HEK293 (cell line): Measurements from ENCODE around the gene BLTP3B.

ENCODE experiments used
- CTCF ChIA-PET: fragments of 350-600 bp; formaldehyde crosslinking; extraction: SDS; loops from one replicate; lab custom pipeline; 2021; ENCODE audit warnings: antibody characterized with exemption; lab: Yijun Ruan, JAX
- POLR2A ChIA-PET: fragments of 300-600 bp; formaldehyde crosslinking; extraction: SDS; loops from one replicate; lab custom pipeline; 2020; ENCODE audit warnings: antibody characterized with exemption, inconsistent platforms; lab: Yijun Ruan, JAX
- H3K27ac ChIP-seq: fragments of 200-500 bp; sonication (Bioruptor generic); 2 replicates; pipeline ENCODE4 v1.5.1; 2014; ENCODE audit warnings: low read depth, low read length, control low read depth, inconsistent platforms; ENCODE audit errors: extremely low read depth
- H3K36me3 ChIP-seq, 2 experiments: fragments of 200-500 bp in 1 of 2; sonication (Bioruptor generic) in 1 of 2; 1 replicate in 1 of 2; 2 replicates in 1 of 2; pipeline ENCODE4 v1.5.1; 2014 to 2017; ENCODE audit warnings: inconsistent platforms in 2 of 2, low read length in 2 of 2; ENCODE audit not compliant: control insufficient read depth in 2 of 2, insufficient read depth in 1 of 2
- H3K4me1 ChIP-seq: fragments of 200-500 bp; sonication (Bioruptor generic); 2 replicates; pipeline ENCODE4 v1.5.1; 2014; ENCODE audit warnings: mild to moderate bottlenecking, low read length, inconsistent platforms; ENCODE audit not compliant: control insufficient read depth, insufficient read depth
- H3K4me3 ChIP-seq: 2 replicates; pipeline ENCODE4 v1.5.1; 2011; ENCODE audit warnings: low read depth, mild to moderate bottlenecking, control low read depth, low read length, moderate library complexity
- H3K9me3 ChIP-seq: fragments of 200-500 bp; sonication (Bioruptor generic); 2 replicates; pipeline ENCODE4 v1.5.1; 2014; ENCODE audit warnings: low read depth, low read length, inconsistent platforms; ENCODE audit not compliant: control insufficient read depth, insufficient read depth
- EGR2 ChIP-seq: fragments of 450-650 bp; formaldehyde crosslinking; IDR thresholded peaks from 2 replicates; pipeline ENCODE4 v1.5.1; 2016; ENCODE audit warnings: low read depth, missing biosample characterization, missing genetic modification characterization
- GLI4 ChIP-seq: fragments of 450-650 bp; formaldehyde crosslinking; IDR thresholded peaks from 2 replicates; pipeline ENCODE4 v1.5.1; 2016; ENCODE audit warnings: missing biosample characterization, missing genetic modification characterization
- IKZF3 ChIP-seq: fragments of 450-650 bp; IDR thresholded peaks from 2 replicates; pipeline ENCODE4 v1.5.0; 2018; ENCODE audit warnings: missing biosample characterization, mild to moderate bottlenecking, missing genetic modification characterization, moderate library complexity
- KLF10 ChIP-seq: fragments of 450-650 bp; IDR thresholded peaks from 2 replicates; pipeline ENCODE4 v1.5.1; 2018; ENCODE audit warnings: missing biosample characterization, mild to moderate bottlenecking, missing genetic modification characterization
- KLF16 ChIP-seq: fragments of 450-650 bp; formaldehyde crosslinking; IDR thresholded peaks from 2 replicates; pipeline ENCODE4 v1.5.1; 2017; ENCODE audit warnings: missing biosample characterization, missing genetic modification characterization
- KLF8 ChIP-seq: fragments of 450-650 bp; formaldehyde crosslinking; IDR thresholded peaks from 2 replicates; pipeline ENCODE4 v1.5.1; 2016; ENCODE audit warnings: missing biosample characterization, missing genetic modification characterization
- PRDM4 ChIP-seq: fragments of 450-650 bp; formaldehyde crosslinking; IDR thresholded peaks from 2 replicates; pipeline ENCODE4 v1.5.1; 2017; ENCODE audit warnings: missing biosample characterization, missing genetic modification characterization
- SALL2 ChIP-seq: fragments of 450-650 bp; formaldehyde crosslinking; IDR thresholded peaks from 2 replicates; pipeline ENCODE4 v1.5.0; 2017; ENCODE audit warnings: missing biosample characterization, mild to moderate bottlenecking, missing genetic modification characterization, borderline replicate concordance
- SP3 ChIP-seq: fragments of 450-650 bp; formaldehyde crosslinking; IDR thresholded peaks from 2 replicates; pipeline ENCODE4 v1.5.1; 2016; ENCODE audit warnings: missing biosample characterization, missing genetic modification characterization
- ZBTB10 ChIP-seq: fragments of 450-650 bp; formaldehyde crosslinking; IDR thresholded peaks from 2 replicates; pipeline ENCODE4 v1.5.1; 2016; ENCODE audit warnings: missing biosample characterization, missing genetic modification characterization
- ZFHX2 ChIP-seq: fragments of 450-650 bp; formaldehyde crosslinking; conservative IDR thresholded peaks from 2 replicates; pipeline ENCODE4 v1.5.1; 2016; ENCODE audit warnings: missing biosample characterization, missing genetic modification characterization
- ZFP37 ChIP-seq: fragments of 450-650 bp; formaldehyde crosslinking; IDR thresholded peaks from 2 replicates; pipeline ENCODE4 v1.5.1; 2016; ENCODE audit warnings: missing biosample characterization, missing genetic modification characterization
- ZNF140 ChIP-seq: fragments of 450-650 bp; formaldehyde crosslinking; IDR thresholded peaks from 2 replicates; pipeline ENCODE4 v1.5.1; 2016; ENCODE audit warnings: missing biosample characterization, missing genetic modification characterization
- ZNF148 ChIP-seq: fragments of 450-650 bp; formaldehyde crosslinking; IDR thresholded peaks from 2 replicates; pipeline ENCODE4 v1.5.0; 2017; ENCODE audit warnings: missing biosample characterization, missing genetic modification characterization, borderline replicate concordance
- ZNF18 ChIP-seq: fragments of 450-650 bp; formaldehyde crosslinking; IDR thresholded peaks from 2 replicates; pipeline ENCODE4 v1.5.1; 2016; ENCODE audit warnings: missing biosample characterization, missing genetic modification characterization
- ZNF221 ChIP-seq: fragments of 450-650 bp; formaldehyde crosslinking; IDR thresholded peaks from 2 replicates; pipeline ENCODE4 v1.5.1; 2017; ENCODE audit warnings: missing biosample characterization, missing genetic modification characterization, borderline replicate concordance
- ZNF311 ChIP-seq: fragments of 450-650 bp; formaldehyde crosslinking; IDR thresholded peaks from 2 replicates; pipeline ENCODE4 v1.5.1; 2017; ENCODE audit warnings: missing biosample characterization, missing genetic modification characterization, borderline replicate concordance
- ZNF324 ChIP-seq: fragments of 450-650 bp; formaldehyde crosslinking; IDR thresholded peaks from 2 replicates; pipeline ENCODE4 v1.5.1; 2016; ENCODE audit warnings: missing biosample characterization, missing genetic modification characterization
- ZNF362 ChIP-seq: fragments of 450-650 bp; formaldehyde crosslinking; IDR thresholded peaks from 2 replicates; pipeline ENCODE4 v1.5.1; 2016; ENCODE audit warnings: missing biosample characterization, missing genetic modification characterization
- ZNF514 ChIP-seq: fragments of 450-650 bp; formaldehyde crosslinking; IDR thresholded peaks from 2 replicates; pipeline ENCODE4 v1.5.1; 2016; ENCODE audit warnings: missing biosample characterization, missing genetic modification characterization
- ZNF521 ChIP-seq: fragments of 450-650 bp; formaldehyde crosslinking; IDR thresholded peaks from 2 replicates; pipeline ENCODE4 v1.5.1; 2017; ENCODE audit warnings: missing biosample characterization, mild to moderate bottlenecking, missing genetic modification characterization
- ZNF580 ChIP-seq: fragments of 450-650 bp; formaldehyde crosslinking; IDR thresholded peaks from 2 replicates; pipeline ENCODE4 v1.5.1; 2016; ENCODE audit warnings: missing biosample characterization, missing genetic modification characterization
- ZNF600 ChIP-seq: fragments of 450-650 bp; formaldehyde crosslinking; IDR thresholded peaks from 2 replicates; pipeline ENCODE4 v1.5.1; 2016; ENCODE audit warnings: missing biosample characterization, missing genetic modification characterization
- ZNF658 ChIP-seq: fragments of 450-650 bp; formaldehyde crosslinking; IDR thresholded peaks from 2 replicates; pipeline ENCODE4; 2016; ENCODE audit warnings: missing biosample characterization, missing genetic modification characterization
- ZNF701 ChIP-seq: fragments of 450-650 bp; formaldehyde crosslinking; IDR thresholded peaks from 2 replicates; pipeline ENCODE4 v1.5.1; 2016; ENCODE audit warnings: missing biosample characterization, missing genetic modification characterization
- ZXDB ChIP-seq: fragments of 450-650 bp; formaldehyde crosslinking; IDR thresholded peaks from 2 replicates; pipeline ENCODE4 v1.5.1; 2016; ENCODE audit warnings: missing biosample characterization, missing genetic modification characterization

Gene BLTP3B

GRCh38 chr12:100174495-100174894, 31.8 kb upstream of the BLTP3B start:
- H3K4me3 ChIP-seq, result no peak overlapping the region
- H3K27ac ChIP-seq, result no peak overlapping the region
- no peaks in the 10 kb centered on the region for H3K9me3 ChIP-seq
- POLR2A ChIA-PET, result interaction anchor here (1.3 kb wide), 1 partner anchor 36 kb away, joined by 3 read pairs; no protein-coding TSS in a partner anchor
- peaks cover 3% of the 10 kb centered on the region in 2 experiments; a peak in 2 of 3 replicates for H3K36me3 ChIP-seq
- TF ChIP-seq KLF16 (tag by site-specific recombination) (no peak), ZNF521 (no peak), ZXDB (no peak), ZNF658 (tag by site-specific recombination) (no peak), ZNF514 (tag by site-specific recombination) (no peak), ZNF701 (tag by site-specific recombination) (no peak), GLI4 (tag by site-specific recombination) (no peak), ZNF221 (tag by site-specific recombination) (no peak), KLF10 (tag by site-specific recombination) (no peak)
- peaks cover 8% of the 10 kb centered on the region for H3K4me1 ChIP-seq
- CTCF ChIA-PET, result no interaction called here

- ChIA-PET POLR2A (no interaction called here), CTCF (no interaction called here)
- Histone ChIP-seq H3K27ac (no peak overlapping the region), H3K4me3 (no peak overlapping the region), H3K9me3 (no peaks in the 10 kb centered on the region), H3K4me1 (peaks cover 8% of the 10 kb centered on the region), H3K36me3 (peaks cover 0 to 3% of the 10 kb centered on the region in 2 experiments; a peak in 2 of 3 replicates)
- TF ChIP-seq ZNF18 (no peak), ZNF362 (tag by site-specific recombination) (no peak), ZNF140 (tag by site-specific recombination) (no peak), ZNF148 (no peak), ZNF580 (tag by site-specific recombination) (no peak), IKZF3 (tag by site-specific recombination) (no peak), EGR2 (tag by site-specific recombination) (no peak), PRDM4 (tag by site-specific recombination) (no peak), ZNF324 (tag by site-specific recombination) (no peak), ZNF311 (tag by site-specific recombination) (no peak), ZBTB10 (tag by site-specific recombination) (no peak), KLF8 (no peak), ZFHX2 (tag by site-specific recombination) (no peak), SP3 (tag by site-specific recombination) (no peak), SALL2 (tag by site-specific recombination) (no peak), ZFP37 (tag by site-specific recombination) (no peak), ZNF600 (tag by site-specific recombination) (no peak)
These were observed 30.4 kb upstream of the BLTP3B start for GRCh38 chr12:100173111-100173510.
